Lower leg skin (tissue), 3 donors: ENCODE results near the gene RUNDC3A.

Experiments
- CTCF ChIP-seq, 3 donors: fragments of 450-650 bp; IDR thresholded peaks; one replicate each; pipeline ENCODE4 v1.5.1; 2016; ENCODE audit warnings: antibody characterized with exemption in 3 of 3, mild to moderate bottlenecking in 3 of 3, moderate library complexity in 2 of 3
- POLR2A ChIP-seq, 2 donors: fragments of 450-650 bp; IDR thresholded peaks; one replicate each; pipeline ENCODE4 v1.6.1; 2016 to 2017; ENCODE audit warnings: antibody characterized with exemption in 2 of 2, mild to moderate bottlenecking in 1 of 2, moderate library complexity in 1 of 2

GRCh38 chr17:44355642-44356099 is 47.3 kb downstream of the RUNDC3A start:
- TF ChIP-seq POLR2A (IDR thresholded peaks at IDR 0.05) (no peak), CTCF (IDR thresholded peaks at IDR 0.05) (no peak)
